KOPT-K1 (cell line): ENCODE measurements around the gene SIRT2.
"Not testable (repeated sequence)": the region's sequence is repeated elsewhere in the genome, so short reads cannot be mapped to it uniquely, and the experiment has no call there.

Source experiments
- H3K27ac ChIP-seq: fragments of 200-600 bp; sonication (generic); 2 replicates; pipeline ENCODE4 v1.5.1; 2016; ENCODE audit warnings: antibody characterized with exemption, mild to moderate bottlenecking, low read depth, low read length; ENCODE audit not compliant: poor library complexity, severe bottlenecking
- H3K36me3 ChIP-seq: fragments of 200-600 bp; sonication (generic); 2 replicates; pipeline ENCODE4 v1.5.1; 2017; ENCODE audit warnings: antibody characterized with exemption, mild to moderate bottlenecking, low read length, moderate library complexity; ENCODE audit not compliant: insufficient read depth
- H3K9me3 ChIP-seq: fragments of 200-600 bp; sonication (generic); 2 replicates; pipeline ENCODE4 v1.5.1; 2017; ENCODE audit warnings: antibody characterized with exemption, low read length, mild to moderate bottlenecking; ENCODE audit not compliant: insufficient read depth, poor library complexity, severe bottlenecking

Gene SIRT2

DNA sequence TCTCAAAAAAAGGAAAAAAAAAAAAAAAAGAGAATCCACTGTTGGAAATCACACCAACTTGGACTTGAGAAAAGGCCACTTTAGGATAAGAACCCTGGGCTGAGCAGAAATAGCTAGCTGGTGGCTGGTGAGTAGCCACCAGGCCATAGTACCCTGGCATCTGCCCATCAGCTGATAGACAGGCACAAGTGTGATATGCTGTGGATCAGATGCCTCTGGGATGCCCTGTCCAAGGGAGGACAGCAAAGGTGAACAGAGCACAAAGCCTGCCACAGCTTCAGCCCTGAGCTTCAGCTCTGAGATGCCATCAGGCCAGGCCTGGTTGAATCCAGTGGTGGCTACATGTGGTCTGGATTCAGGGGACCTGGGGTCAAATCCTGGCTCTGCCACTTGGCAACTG, 8.7 kb downstream of the SIRT2 start:
- Histone ChIP-seq H3K36me3 (peaks cover 32% of the 10 kb centered on the region; the same call in 1 of the 2 replicates), H3K27ac (no peak overlapping the region), H3K9me3 (no peaks in the 10 kb centered on the region)

DNA sequence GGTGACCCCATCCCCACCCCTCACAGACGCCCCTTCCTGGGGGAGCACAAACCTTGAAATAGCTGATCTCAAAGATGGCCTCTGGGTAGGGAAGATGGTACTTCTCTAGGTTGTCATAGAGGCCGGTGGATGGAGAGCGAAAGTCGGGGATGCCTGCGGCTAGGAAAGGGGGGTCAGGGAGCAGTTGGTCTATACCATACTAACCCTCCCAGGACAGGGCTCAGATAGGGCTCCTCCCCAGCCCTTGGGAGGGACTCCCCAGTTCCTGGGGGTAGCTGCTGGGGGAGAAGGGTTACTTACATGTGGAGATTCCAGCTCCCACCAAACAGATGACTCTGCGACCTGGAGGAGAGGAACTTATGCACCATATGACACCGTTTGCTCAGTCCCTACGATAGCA, 9.6 kb downstream of the SIRT2 start:
- Histone ChIP-seq H3K27ac (no peak overlapping the region), H3K36me3 (peaks cover 32% of the 10 kb centered on the region; the same call in 1 of the 2 replicates), H3K9me3 (no peaks in the 10 kb centered on the region)

DNA sequence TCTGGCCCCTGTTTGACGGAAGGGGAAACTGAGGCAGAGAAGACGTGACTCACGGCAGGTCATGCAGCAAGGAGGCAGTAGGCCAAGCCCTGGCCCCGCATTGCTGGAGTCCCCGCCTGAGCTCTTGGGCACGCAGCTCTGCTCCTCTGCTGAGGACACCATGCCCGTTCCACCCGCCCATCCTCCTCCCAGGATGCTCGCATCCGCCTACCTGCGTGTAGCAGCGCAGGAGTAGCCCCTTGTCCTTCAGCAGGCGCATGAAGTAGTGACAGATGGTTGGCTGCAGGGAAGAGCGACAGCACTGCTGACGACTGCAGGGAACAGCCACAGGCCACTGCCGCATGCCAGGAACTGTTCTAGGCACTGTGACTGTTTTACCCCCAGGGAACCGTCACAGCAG, 10.5 kb downstream of the SIRT2 start:
- Histone ChIP-seq H3K27ac (no peak overlapping the region), H3K36me3 (peaks cover 32% of the 10 kb centered on the region; the same call in 1 of the 2 replicates), H3K9me3 (no peaks in the 10 kb centered on the region)

DNA sequence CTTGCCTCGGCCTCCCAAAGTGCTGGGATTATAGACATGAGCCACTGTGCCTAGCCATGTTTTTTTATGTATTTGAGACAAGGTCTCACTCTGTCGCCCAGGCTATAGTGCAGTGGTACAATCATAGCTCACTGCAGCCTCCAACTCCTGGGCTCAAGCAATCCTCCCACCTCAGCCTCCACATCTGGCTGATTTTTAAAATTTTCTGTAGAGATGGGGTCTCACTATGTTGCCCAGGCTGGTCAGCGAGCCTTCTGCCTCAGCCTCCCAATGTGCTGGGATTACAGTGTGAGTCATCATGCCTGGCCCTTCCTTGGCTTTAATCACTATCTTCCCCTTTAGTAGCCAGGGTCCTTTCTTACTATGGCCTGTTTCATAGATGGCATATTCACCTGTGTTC, 14.7 kb downstream of the SIRT2 start:
- not testable (repeated sequence) for H3K9me3 ChIP-seq, H3K27ac ChIP-seq
- H3K36me3 ChIP-seq = peaks cover 35% of the 10 kb centered on the region; the same call in 1 of the 2 replicates

DNA sequence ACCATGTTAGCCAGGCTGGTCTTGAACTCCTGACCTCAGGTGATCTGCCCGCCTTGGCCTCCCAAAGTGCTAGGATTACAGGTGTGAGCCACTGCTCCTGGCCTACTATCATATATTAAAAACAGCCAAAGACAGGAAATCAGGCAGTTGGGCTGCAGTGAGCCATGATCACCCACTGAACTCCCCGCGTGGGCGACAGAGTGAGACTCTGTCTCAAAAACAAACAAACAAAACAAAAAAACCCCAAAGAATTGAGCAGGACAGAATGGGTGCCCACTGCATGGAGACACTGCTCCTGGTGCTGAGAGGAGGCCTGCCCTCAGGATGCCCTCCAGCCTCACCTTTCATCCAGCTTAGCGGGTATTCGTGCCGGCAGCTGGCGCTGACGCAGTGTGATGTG, 16.1 kb downstream of the SIRT2 start:
- no peak overlapping the region for H3K27ac ChIP-seq
- peaks cover 21% of the 10 kb centered on the region; the same call in 1 of the 2 replicates for H3K36me3 ChIP-seq
- H3K9me3 ChIP-seq = no peaks in the 10 kb centered on the region

DNA sequence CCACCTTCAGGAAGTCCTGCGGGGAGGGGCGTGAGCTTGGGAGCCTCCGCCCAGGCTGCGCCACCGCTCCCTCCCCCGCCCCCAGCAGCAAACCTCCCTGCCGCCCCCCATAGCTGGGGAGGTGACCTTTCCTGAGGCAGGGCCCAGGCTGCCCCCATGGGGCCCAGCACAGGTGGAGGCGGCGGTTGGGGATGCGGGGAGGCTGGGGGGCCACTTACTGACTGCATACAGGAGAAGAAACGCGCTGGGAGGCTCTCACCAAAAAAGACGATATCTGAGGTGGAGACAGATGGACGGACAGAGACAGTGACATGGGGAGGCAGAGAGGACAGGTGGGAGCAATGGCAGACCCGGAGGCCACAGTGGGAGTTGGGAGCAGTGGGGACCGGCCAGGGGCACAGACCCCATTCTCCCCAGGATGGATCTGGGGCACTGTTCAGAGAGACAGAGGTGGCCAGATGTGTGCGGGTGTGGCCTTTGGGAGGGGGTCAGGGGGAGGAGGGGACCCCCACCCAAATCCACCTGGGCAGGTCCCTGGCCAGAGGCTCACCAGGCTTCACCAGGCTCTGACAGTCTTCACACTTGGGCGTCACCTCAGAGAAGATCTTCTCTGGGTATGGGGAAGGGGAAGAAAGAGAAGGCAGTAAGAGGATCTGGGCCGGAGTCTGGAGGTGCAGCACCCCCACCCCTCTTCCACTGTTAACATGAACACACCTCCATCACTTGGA, 18.4 kb downstream of the SIRT2 start:
- Histone ChIP-seq H3K9me3 (no peaks in the 10 kb centered on the region), H3K27ac (no peak overlapping the region), H3K36me3 (peaks cover 15% of the 10 kb centered on the region; the same call in 1 of the 2 replicates)

DNA sequence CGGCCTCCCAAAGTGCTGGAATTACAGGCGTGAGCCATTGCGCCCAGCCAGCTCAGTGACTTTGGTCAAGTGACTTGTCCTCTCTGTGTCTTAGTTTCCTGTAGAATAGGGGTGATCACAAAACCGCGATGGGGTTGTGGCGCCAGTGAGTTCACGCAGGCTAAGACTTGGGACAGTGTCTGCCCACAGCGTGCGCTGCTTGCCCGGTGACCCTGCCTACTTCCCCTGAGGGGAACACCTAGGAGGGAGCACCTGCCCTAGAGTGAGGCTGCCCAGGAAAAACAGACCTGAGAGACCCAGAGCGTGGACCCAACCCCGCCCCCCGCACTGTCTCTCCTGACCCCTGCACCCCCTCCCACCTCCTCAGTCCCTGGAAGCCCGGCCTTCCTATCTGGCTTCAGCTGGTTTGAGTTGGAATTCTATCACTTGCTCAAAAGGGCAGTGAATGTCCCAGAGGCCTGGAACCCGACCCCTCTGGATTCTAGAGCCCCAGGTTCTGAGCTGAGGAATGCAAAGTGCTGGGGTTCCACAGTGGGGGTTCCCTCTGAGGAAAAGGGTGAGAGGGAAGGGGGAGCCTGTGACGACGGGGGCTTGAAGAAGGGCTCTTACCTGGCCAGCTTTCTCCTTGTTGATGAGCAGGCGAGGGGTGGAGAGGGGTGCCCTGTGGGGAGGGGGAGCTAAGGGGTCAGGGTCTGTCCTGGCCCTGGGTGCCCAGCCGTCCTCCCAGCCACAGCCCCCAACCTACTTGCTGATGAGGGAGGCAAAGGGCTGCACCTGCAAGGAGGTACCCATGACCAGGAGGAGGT, 19.1 kb downstream of the SIRT2 start:
- H3K27ac ChIP-seq = peak overlapping the region; percentile 9
- H3K9me3 ChIP-seq = no peaks in the 10 kb centered on the region
- peaks cover 15% of the 10 kb centered on the region; the same call in 1 of the 2 replicates for H3K36me3 ChIP-seq

DNA sequence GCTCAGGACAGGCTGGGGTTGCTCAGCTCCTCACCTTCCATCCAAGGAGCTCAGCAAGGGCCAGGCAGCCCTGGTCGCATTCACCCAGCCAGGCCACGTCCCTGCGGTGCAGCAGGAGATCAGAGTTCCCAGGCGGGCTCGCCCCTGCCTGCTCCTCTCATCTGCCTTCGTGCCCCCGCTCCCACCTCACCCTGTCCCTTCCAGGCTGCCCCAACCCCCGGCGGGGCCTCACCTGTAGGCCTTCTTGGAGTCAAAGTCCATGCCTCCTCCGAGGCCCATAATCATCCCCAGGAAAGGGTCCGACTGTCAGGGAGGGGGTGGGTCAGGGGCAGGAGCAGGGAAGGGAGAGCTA, 20.0 kb downstream of the SIRT2 start:
- H3K27ac ChIP-seq = peak overlapping the region; percentile 91
- peaks cover 15% of the 10 kb centered on the region; the same call in 1 of the 2 replicates for H3K36me3 ChIP-seq
- H3K9me3 ChIP-seq = no peaks in the 10 kb centered on the region

DNA sequence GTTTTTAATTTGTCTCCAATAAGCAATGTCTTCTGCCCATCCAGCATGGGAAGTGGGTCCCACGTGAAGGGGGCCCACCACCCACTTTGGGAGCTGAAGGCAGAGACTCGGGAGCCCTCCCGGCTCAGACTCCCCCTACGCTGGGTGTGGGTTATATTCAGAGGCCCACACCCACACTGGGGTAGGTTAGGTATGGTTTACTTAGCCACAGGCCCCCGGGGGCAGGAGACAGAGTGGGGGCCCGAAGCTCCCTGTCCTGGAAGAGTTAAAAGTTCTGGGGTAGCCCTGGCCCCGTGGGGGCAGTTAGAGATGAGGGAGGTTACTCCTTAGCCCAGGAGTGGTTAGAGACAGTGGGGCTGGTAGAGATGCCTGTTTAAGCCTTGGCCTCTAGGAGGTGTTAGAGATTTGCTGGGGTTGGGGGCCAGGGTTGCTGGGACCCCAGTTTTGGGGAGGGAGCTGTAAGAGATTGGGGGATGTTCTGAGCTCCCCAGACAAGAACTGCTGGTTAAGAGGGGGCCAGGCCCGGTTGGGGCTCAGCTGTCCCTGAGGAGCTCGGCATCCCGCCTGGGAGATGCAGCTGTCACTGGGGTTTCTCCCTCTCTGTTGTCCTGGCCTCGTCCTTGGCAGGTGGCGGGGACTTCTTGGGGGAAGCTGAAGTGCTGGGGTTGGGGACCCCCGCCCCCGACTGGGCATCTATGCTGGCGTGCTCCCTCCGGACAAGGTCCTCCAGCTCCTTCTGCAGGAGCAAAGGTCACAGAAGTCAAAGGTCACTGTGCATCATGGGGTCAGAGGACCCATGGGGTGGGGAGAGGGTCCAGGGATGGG, 20.6 kb downstream of the SIRT2 start:
- Histone ChIP-seq H3K36me3 (peaks cover 15% of the 10 kb centered on the region; the same call in 1 of the 2 replicates), H3K9me3 (no peaks in the 10 kb centered on the region), H3K27ac (peak overlapping the region; percentile 91)

DNA sequence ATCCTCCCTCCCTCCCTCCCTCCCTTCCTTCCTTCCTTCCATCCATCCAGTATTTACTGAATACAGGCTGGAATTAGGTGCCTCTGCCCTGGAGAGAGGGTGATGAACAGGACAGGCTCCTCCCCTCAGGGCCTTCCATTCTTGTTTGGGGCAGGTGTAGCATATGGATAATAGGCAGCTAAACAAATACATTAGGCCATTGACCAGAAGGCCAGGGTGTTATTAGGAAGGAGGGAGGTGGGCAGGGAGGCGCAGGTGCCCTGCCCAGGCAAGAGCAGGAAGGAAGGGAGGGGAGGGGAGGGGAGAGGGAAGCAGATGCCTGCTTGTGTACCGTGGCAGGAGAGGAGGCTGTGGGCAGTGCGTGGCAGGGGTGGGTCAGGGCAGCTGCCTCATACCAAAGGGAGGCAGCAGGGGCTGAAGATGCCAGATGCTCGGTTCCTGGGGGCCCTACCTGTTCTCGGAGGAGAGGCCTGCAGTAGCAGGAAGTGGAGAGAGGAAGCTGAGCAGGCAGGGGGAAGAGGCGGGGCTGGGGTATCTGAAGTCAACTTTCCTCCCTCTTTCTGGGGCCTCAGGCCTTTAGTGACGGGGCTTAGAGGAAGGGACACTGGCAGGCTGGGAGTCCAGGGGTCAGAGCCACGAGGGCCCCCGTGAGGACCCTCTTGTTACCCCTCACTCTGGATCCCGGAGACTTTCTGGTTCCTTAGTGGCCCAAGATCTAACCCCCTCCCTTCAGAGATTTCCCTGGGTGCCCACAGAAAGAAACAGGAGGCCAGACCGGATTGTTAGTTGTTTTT, 21.4 kb downstream of the SIRT2 start, which contains the start of gene RINL:
Gene RINL (minus strand): TSS at position 495 of the 794 bp plus-strand sequence. CDS start 1,533 bp downstream, outside the sequence.
- Histone ChIP-seq H3K27ac (peak within 1 kb of the TSS; percentile 91), H3K9me3 (no peaks in the 10 kb centered on the region), H3K36me3 (peaks cover 15% of the 10 kb centered on the region; the same call in 1 of the 2 replicates)

DNA sequence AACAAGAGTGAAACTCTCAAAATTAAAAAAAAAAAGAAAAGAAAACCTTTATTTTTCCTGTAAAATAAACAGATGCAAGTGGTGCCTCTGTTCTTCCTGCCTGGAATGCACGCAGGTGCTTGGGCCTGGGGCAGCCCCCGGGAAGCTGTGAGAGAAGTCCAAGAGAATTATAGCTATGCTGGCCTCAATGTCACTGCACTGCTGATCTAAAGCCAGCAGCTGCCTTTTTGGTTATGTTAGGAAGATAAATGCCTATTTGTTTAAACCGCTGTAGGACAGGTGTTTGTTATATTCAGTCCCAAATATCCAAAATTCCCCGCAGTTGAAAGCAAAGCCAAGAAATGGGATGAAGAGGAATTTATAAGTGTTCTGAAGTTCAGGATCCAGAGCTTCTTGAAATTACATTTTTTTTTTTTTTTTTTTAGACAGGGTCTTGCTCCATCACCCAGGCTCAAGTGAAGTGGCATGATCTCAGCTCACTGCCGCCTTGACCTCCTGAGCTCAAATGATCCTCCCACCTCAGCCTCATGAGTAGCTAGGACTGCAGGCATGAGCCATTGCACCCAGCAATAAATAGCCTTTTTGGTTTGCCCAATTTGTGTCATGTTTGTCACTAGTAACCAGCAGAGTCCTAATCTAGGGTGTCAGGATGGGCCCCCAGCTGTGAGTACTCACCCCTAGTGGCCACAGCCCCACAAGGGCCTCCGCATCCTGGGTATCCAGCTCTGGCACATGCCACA, 23.6 kb downstream of the SIRT2 start:
- no peaks in the 10 kb centered on the region for H3K9me3 ChIP-seq
- H3K27ac ChIP-seq = no peak overlapping the region

DNA sequence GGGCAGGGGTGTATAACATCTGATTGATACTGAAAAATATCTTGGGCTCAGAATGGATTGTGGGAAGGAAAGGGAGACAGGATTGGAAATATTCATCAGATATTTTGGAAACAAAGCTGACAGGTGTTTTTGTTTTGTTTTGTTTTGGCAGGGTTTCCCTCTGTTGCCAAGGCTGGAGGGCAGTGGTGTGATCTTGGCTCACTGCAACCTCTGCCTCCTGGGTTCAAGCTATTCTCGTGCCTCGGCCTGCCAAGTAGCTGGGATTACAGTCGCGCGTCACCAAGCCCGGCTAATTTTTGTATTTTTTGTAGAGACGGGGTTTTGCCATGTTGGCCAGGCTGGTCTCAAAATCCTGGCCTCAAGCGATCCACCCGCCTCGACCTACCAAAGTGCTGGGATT, 26.0 kb downstream of the SIRT2 start:
- not testable (repeated sequence) for H3K36me3 ChIP-seq, H3K27ac ChIP-seq, H3K9me3 ChIP-seq

More for the DNA sequence above, 23.6 kb downstream of the SIRT2 start:
- H3K36me3 ChIP-seq = peaks cover 8% of the 10 kb centered on the region; the same call in 1 of the 2 replicates

DNA sequence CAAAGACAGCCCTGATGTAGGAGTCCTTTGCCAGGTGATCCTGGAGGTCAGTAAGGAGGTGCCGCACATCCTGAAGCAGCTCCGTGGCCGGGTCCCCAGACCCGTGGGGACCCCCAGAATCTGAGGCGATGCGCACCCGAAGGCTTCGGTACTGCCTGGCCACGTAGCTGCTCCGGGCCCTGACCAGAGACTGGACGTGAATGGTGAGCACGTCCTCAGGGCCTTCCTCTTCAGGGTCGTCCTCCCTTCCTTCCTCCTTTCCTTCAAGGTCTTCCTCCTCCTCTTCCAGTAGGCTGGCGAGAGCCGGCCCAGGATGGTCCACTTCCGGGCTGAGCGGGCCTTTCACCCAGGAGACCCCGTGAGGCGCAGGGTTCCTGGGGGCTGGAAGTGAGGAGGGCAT, 28.8 kb downstream of the SIRT2 start:
- Histone ChIP-seq H3K36me3 (no peaks in the 10 kb centered on the region), H3K27ac (no peak overlapping the region)

More for the DNA sequence above, 28.8 kb downstream of the SIRT2 start:
- no peaks in the 10 kb centered on the region for H3K9me3 ChIP-seq
